HG03457 (cell line): ENCODE measurements around the gene SMARCB1.

Experiments
- ATAC-seq: cut with Tn5 transposase; IDR thresholded peaks from one replicate; pipeline ENCODE4 v1.9.1; 2021; ENCODE audit warnings: moderate number of reproducible peaks; ENCODE audit not compliant: unreplicated experiment

SMARCB1 gene

GRCh38 chr22:23874871-23875270 lies 88.1 kb downstream of the SMARCB1 start:
- ATAC-seq, result no peak

DNA sequence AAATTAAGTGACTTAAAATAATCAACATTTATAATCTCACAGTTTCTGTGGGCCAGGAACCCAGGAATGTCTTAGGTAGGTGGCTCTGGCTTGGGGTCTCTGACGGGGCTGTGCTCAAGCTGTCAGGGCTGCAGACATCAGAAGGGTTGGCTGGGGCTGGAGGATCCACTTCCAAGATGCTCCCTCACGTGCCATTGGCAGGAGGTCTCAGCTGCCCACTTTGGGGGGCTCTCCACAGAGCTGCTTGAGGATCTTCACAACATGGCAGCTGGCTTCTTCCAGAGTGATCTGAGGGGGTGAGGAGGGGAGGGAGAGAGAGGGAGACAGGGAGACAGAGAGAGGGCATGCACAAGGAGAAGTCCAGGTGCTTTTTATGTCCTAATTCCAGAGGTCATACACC lies 89.0 kb downstream of the SMARCB1 start:
- no peak for ATAC-seq

GRCh38 chr22:23877566-23877965 lies 90.8 kb downstream of the SMARCB1 start:
- no peak for ATAC-seq

DNA sequence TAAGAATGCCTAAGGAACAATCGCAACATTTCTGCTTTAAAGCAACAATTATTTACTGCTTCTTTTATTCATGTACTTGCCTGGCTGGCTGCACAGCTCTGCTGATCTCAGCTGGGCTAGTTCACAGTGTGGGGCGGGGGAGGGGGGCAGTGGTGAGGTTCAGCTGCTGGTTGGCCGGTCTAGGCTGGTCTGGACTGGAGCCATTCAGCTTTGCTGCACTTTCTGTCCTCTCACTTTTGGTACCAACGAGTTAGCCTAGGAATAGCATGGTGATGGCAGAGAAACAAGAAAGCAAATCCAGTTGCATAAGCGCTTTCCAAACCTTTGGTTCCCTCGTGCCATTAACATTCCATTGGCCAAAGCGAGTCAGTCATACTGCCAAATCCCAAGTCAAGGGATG lies 91.5 kb downstream of the SMARCB1 start:
- ATAC-seq, result no peak

GRCh38 chr22:23882370-23882769 lies 95.6 kb downstream of the SMARCB1 start:
- no peak for ATAC-seq

DNA sequence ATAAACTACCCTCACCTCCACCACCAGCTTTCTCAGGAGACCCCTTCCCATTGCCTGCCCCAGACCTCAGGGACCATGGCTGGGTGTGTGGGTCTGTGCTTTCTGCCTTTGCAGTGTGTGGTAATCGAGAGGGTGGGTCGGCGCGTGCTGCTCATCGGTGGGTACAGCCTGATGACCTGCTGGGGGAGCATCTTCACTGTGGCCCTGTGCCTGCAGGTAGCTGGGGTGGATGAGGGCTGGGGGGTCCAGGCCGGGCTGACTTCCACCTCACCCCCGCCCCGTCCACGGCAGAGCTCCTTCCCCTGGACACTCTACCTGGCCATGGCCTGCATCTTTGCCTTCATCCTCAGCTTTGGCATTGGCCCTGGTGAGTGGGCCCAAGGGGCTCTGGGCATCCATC lies 96.9 kb downstream of the SMARCB1 start:
- no peak for ATAC-seq

DNA sequence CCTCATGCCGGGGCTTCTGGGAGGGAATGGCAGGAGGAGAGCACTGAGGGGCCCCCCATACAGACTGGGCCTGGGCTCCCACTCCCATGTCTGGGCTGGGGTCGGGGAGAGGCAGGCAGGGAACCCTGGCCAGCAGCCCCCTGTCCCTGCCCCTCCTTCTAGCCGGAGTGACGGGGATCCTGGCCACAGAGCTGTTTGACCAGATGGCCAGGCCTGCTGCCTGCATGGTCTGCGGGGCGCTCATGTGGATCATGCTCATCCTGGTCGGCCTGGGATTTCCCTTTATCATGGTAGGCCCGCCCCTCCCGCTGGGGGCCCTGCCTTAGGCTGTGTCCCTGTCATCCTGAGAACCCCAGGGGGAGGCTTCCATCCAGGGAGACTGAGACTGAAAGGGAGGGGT lies 97.4 kb downstream of the SMARCB1 start:
- no peak for ATAC-seq
